HL-60 (cell line): ENCODE results near the gene MDH2.
"Not testable (repeated sequence)": the region's sequence is repeated elsewhere in the genome, so short reads cannot be mapped to it uniquely, and the experiment has no call there.

ENCODE experiments used
- DNase-seq, 2 experiments: peaks; one replicate each; pipeline ENCODE4 v3.0.0-alpha.2; 2010 to 2020; ENCODE audit warnings: low read depth in 1 of 2, low spot score in 1 of 2
- H3K27ac ChIP-seq: fragments of 250-450 bp; sonication (Bioruptor Pico); replicated peaks from 2 replicates; pipeline ENCODE4 v1.5.1; 2020; ENCODE audit warnings: mild to moderate bottlenecking, moderate library complexity
- H3K27me3 ChIP-seq: fragments of 250-450 bp; sonication (Bioruptor Pico); 2 replicates; pipeline ENCODE4 v1.5.1; 2021; ENCODE audit warnings: mild to moderate bottlenecking, moderate library complexity; ENCODE audit not compliant: insufficient read depth, poor library complexity, severe bottlenecking
- H3K4me3 ChIP-seq: replicated peaks from 2 replicates; pipeline ENCODE4 v1.5.1; 2011; ENCODE audit warnings: mild to moderate bottlenecking, control low read depth, low read length; ENCODE audit not compliant: insufficient read depth
- GABPA ChIP-seq: IDR thresholded peaks from 2 replicates; pipeline ENCODE4 v1.6.1; 2012; ENCODE audit warnings: low read depth
- POLR2AphosphoS5 ChIP-seq: IDR thresholded peaks from 2 replicates; pipeline ENCODE4 v1.6.1; 2012; ENCODE audit warnings: low read depth
- SPI1 ChIP-seq: IDR thresholded peaks from 2 replicates; pipeline ENCODE4 v1.6.1; 2012; ENCODE audit warnings: low read depth, mild to moderate bottlenecking, borderline replicate concordance
- TF ChIP-seq, protein P1 (sequence below): IDR thresholded peaks from one replicate; pipeline ENCODE4 v1.5.1; 2011; ENCODE audit warnings: low read length, control low read depth, inconsistent platforms; ENCODE audit not compliant: insufficient read depth
- TF ChIP-seq, protein P2 (sequence below): IDR thresholded peaks from 2 replicates; pipeline ENCODE4 v1.6.1; 2012; ENCODE audit warnings: low read depth; ENCODE audit not compliant: insufficient replicate concordance

Gene MDH2

GRCh38 chr7:76050545-76050944 is 2.6 kb downstream of the MDH2 start:
- no peak overlapping the region for H3K4me3 ChIP-seq

GRCh38 chr7:76051840-76052239 is 3.9 kb downstream of the MDH2 start:
- no peak overlapping the region for H3K27ac ChIP-seq

More at GRCh38 chr7:76050545-76050944, 2.6 kb downstream of the MDH2 start:
- H3K27me3 ChIP-seq, result no peaks in the 10 kb centered on the region
- no peak for DNase-seq
- TF ChIP-seq, protein P1, sequence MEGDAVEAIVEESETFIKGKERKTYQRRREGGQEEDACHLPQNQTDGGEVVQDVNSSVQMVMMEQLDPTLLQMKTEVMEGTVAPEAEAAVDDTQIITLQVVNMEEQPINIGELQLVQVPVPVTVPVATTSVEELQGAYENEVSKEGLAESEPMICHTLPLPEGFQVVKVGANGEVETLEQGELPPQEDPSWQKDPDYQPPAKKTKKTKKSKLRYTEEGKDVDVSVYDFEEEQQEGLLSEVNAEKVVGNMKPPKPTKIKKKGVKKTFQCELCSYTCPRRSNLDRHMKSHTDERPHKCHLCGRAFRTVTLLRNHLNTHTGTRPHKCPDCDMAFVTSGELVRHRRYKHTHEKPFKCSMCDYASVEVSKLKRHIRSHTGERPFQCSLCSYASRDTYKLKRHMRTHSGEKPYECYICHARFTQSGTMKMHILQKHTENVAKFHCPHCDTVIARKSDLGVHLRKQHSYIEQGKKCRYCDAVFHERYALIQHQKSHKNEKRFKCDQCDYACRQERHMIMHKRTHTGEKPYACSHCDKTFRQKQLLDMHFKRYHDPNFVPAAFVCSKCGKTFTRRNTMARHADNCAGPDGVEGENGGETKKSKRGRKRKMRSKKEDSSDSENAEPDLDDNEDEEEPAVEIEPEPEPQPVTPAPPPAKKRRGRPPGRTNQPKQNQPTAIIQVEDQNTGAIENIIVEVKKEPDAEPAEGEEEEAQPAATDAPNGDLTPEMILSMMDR, result no peak
- TF ChIP-seq POLR2AphosphoS5 (no peak), GABPA (no peak), SPI1 (no peak)
- TF ChIP-seq, protein P2, sequence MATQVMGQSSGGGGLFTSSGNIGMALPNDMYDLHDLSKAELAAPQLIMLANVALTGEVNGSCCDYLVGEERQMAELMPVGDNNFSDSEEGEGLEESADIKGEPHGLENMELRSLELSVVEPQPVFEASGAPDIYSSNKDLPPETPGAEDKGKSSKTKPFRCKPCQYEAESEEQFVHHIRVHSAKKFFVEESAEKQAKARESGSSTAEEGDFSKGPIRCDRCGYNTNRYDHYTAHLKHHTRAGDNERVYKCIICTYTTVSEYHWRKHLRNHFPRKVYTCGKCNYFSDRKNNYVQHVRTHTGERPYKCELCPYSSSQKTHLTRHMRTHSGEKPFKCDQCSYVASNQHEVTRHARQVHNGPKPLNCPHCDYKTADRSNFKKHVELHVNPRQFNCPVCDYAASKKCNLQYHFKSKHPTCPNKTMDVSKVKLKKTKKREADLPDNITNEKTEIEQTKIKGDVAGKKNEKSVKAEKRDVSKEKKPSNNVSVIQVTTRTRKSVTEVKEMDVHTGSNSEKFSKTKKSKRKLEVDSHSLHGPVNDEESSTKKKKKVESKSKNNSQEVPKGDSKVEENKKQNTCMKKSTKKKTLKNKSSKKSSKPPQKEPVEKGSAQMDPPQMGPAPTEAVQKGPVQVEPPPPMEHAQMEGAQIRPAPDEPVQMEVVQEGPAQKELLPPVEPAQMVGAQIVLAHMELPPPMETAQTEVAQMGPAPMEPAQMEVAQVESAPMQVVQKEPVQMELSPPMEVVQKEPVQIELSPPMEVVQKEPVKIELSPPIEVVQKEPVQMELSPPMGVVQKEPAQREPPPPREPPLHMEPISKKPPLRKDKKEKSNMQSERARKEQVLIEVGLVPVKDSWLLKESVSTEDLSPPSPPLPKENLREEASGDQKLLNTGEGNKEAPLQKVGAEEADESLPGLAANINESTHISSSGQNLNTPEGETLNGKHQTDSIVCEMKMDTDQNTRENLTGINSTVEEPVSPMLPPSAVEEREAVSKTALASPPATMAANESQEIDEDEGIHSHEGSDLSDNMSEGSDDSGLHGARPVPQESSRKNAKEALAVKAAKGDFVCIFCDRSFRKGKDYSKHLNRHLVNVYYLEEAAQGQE, result no peak
- no peak overlapping the region for H3K27ac ChIP-seq

GRCh38 chr7:76052681-76053080 is 4.8 kb downstream of the MDH2 start:
- not testable (repeated sequence) for H3K4me3 ChIP-seq, H3K27ac ChIP-seq, H3K27me3 ChIP-seq, DNase-seq

More at GRCh38 chr7:76051840-76052239, 3.9 kb downstream of the MDH2 start:
- TF ChIP-seq SPI1, result no peak
- no peak for TF ChIP-seq GABPA
- TF ChIP-seq, protein P2, result no peak
- TF ChIP-seq, protein P1, result no peak
- TF ChIP-seq POLR2AphosphoS5, result no peak
- no peak for DNase-seq
- Histone ChIP-seq H3K4me3 (no peak overlapping the region), H3K27me3 (no peaks in the 10 kb centered on the region)

GRCh38 chr7:76053461-76053860 is 5.6 kb downstream of the MDH2 start:
- DNase-seq, result no peak
- Histone ChIP-seq H3K4me3 (no peak overlapping the region), H3K27ac (no peak overlapping the region), H3K27me3 (no peaks in the 10 kb centered on the region)
- TF ChIP-seq GABPA, result no peak
- TF ChIP-seq SPI1, result no peak
- no peak for TF ChIP-seq POLR2AphosphoS5
- TF ChIP-seq, protein P1, result no peak
- TF ChIP-seq, protein P2, result no peak
